GM15510 (cell line): ENCODE measurements around the gene PTCD1.

Source experiments
- POLR2A ChIP-seq: IDR thresholded peaks from 3 replicates; pipeline ENCODE4 v1.6.1; 2011; ENCODE audit warnings: borderline replicate concordance; ENCODE audit not compliant: insufficient read length; ENCODE audit errors: extremely low read depth

Gene PTCD1

GRCh38 chr7:99403764-99404163 is 34.8 kb downstream of the PTCD1 start:
- no peak for TF ChIP-seq POLR2A

- no peak for TF ChIP-seq POLR2A
These were observed 35.7 kb downstream of the PTCD1 start for GRCh38 chr7:99402854-99403253.

- TF ChIP-seq POLR2A, result no peak
These were observed 39.0 kb downstream of the PTCD1 start for GRCh38 chr7:99399597-99399996.

- no peak for TF ChIP-seq POLR2A
These were observed 39.6 kb downstream of the PTCD1 start for GRCh38 chr7:99398891-99399445.

GRCh38 chr7:99397297-99397983 is 41.2 kb downstream of the PTCD1 start:
- TF ChIP-seq POLR2A, result peak; percentile 20

GRCh38 chr7:99396418-99397296 is 41.9 kb downstream of the PTCD1 start:
- peak; percentile 5 for TF ChIP-seq POLR2A

GRCh38 chr7:99395616-99396327 is 42.8 kb downstream of the PTCD1 start:
- TF ChIP-seq POLR2A, result peak; percentile 28

GRCh38 chr7:99394188-99394502 is 44.5 kb downstream of the PTCD1 start:
- TF ChIP-seq POLR2A, result no peak

- peak; percentile 4 for TF ChIP-seq POLR2A
These were observed 45.0 kb downstream of the PTCD1 start for GRCh38 chr7:99393355-99394187.

- no peak for TF ChIP-seq POLR2A
These were observed 45.8 kb downstream of the PTCD1 start for GRCh38 chr7:99392659-99393354.

GRCh38 chr7:99392046-99392445 is 46.6 kb downstream of the PTCD1 start:
- TF ChIP-seq POLR2A, result no peak

GRCh38 chr7:99390941-99391602 is 47.5 kb downstream of the PTCD1 start:
- TF ChIP-seq POLR2A, result no peak

GRCh38 chr7:99389772-99390171 is 48.8 kb downstream of the PTCD1 start:
- no peak for TF ChIP-seq POLR2A
